Measurements from ENCODE around the gene MYDGF.
A peak's percentile ranks its signal among the peaks of the same experiment; 100 is the strongest.
"Not testable (repeated sequence)": the region's sequence is repeated elsewhere in the genome, so short reads cannot be mapped to it uniquely, and the experiment has no call there.

Gene MYDGF

DNA sequence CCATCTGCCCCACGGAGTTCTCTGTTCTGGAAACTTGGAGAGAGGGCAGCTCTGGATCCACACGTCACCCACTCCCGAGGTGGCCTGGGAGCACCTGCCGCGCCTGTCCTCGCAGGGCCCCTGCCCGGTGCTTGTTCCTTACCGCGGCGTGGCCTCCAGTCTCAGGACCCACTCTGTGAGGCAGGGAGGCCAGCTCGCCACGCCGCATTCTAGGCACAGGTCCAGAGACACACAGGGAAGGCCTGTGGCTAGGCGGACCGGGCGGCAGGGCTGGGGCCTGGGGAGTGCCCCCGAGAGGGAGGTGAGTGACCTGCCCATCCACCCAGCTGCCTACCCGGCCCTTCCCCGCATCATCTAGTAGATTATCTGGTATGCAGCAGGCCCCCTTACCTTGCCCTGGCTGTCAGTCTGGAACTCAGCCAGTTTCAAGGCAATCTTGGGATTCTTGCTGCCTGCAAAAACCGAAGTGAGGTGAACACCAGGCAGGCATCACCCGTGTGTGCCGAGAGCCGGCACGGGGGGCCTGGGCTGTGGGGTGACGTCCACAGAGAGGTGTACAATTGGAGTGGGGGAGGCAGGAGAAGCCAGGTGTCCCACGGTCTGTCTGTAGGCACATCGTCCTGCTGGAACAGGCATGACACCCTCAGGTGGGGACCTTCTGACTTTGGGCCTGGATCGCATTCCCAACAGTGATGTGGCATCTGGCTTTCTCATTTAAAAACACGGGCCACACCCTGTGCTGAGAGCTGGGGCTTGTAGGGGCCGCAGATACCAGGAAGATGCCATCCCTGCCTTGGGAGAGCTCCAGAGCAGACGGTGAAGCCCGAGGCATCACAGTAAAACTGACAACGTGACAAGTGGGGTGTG is 29.9 kb upstream of the MYDGF start:
- no peak for DNase-seq (ENCODE audit: low spot score)

DNA sequence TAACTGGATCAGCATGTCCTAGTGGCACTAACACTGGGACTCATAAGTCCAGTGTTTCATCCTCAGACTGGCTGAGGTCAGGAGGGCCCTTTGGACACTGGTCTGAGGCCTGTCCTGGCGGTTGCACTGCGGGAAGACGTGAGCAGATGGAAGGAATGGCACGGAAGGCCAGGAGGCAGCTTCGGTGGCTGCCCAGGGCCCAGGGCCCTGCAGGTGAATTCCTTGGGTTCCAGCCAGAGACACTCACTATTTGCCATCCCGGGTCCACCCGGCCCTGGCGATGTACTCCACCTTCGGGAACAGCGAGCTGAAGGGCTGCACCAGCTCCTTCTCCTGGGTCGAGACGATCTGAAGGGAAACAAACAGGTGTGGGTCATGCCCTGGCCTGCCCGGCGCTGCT is 27.2 kb upstream of the MYDGF start:
- DNase-seq (ENCODE audit: low spot score), result no peak

DNA sequence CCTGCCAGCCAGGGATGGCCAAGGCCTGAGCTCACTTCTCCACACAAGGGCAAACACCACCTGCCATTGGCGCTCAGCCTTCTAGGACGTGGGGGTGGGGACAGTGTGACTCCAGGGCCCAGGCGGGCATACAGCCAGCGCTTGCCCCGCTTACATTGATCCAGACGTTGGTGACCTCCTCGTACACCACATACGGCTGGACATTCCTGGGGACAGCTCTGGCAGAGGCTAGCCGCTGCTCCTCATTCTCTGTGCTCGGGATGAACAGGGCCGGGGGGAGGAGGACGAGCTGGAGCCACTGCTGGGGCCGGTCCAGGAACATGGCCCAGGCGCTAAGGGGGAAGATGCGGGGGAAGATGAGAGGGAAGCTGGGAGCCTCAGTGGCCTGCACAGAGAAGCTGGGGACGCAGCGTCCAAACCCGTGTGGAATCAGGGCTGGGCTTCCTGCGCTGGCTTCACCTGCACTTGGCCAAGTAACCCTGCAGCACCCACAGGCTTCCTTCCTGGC is 25.1 kb upstream of the MYDGF start:
- no peak for DNase-seq (ENCODE audit: low spot score)

DNA sequence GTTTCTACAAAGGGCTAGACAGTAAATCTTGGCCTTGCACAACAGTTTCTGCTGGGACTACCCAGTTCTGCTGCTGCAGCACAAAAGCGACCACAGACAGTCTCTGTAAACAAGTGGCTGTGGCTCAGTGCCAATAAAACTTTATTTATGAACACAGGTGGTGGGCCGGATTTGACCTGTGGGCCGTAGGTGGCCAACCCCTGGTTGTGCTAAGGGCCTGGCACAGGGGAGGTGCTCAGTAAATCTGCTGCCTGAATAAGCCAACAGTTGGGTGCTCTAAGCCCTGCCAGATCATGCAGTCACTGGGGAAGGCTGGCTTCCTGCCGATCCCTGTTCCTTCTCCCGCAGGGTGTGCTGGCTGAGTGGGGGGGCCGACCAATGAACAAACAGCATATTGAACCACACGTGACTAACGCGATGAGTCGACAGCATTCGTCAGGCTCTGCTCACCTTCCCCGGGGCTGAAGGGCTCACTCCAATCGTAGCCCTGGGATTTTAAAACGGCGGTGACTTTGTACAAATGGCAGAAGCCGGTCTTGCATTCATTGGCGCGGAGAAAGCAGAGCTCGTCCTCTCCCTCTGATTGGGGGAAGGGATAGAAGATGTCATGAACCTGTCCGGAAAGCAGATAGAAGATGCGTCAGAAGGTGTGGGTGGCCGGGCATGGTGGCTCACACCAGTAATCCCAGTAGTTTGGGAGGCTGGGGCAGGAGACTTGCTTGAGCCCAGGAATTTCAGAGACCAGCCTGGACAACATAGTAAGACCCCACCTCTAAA is 24.3 kb upstream of the MYDGF start:
- DNase-seq (ENCODE audit: low spot score), result no peak

DNA sequence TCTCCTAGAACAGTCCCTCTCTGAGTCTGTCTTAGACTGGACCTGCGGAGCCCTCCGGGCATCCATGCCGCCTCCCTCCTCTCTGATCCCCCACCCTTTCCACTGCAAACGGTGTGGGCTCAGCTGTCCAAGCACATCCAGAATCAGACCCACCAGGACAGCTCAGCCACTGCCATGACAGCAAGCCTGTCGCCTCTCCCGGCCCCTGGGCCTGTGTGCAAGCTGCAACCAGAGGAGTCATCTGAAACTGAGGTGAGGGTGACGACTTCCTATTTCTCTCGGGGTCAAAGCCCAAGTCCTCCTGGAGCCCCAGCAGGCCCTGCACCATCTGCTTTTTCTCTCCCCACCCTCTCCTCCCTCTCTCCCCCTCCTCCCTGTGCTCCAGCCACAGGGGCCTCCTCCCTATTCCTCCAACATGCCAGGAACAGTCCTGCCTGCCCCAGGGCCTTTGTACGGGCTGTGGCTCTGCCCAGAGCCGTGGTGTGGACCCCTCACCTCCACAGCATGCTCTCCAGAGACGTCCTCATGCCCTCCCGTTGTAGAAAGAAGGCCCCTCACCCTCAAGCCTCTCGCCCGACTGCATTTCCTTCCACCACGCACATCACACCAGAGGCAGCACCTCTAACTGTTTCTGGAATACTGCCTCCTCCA is 23.5 kb upstream of the MYDGF start:
- no peak for DNase-seq (ENCODE audit: low spot score)

DNA sequence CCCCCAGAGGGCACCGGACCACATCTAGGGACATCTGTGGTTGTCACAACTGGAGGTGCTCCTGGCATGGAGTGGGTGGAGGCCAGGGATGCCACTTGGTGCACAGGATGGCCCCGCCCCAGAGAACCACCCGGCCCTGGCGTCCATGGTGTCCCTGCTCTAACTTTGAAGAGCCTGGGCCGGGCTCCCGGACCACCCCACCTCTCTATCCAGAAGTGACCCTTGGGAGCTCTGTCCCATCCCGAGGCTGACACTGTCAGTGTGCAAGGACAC is 22.9 kb upstream of the MYDGF start:
- DNase-seq (ENCODE audit: low spot score), result no peak

DNA sequence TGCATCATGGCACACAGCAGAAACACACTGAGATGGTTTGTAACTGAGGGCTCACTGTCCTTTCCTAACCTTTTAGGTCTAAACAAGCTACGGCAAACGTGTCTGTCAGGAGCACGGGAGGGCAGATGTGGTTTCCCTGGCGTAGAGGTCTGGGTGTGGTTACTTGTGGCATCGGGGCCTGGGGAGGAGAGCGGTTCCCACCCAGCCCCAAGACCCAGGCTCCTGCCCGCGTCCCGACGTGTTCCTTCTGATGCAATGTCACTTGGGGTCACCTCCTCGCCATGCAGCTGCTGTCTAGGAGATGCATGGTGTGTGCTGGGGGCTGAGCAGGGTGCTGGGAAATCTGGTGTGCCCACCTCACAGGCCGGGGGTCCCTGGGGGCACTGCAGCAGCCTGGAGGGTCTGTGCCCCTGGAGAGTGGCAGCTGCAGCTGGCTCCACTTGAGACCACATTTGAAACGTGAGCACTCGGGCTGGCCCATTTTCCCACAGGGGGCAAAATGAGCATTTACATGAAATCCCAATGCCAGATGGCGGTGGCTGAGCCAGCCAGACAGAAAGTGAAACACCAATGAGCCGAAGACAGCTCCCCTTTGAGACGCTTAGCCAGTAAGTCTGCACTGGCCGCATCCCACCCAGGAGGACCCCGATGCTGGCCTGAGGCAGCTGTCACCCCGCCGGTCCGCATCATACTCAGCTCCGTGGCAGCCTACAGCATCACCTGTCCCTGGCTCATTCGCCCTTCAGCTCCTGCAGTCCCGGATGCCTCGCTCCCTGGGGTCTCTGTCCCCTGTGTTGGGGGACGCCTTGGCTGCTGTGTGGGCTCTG is 22.3 kb upstream of the MYDGF start:
- no peak for DNase-seq (ENCODE audit: low spot score)

DNA sequence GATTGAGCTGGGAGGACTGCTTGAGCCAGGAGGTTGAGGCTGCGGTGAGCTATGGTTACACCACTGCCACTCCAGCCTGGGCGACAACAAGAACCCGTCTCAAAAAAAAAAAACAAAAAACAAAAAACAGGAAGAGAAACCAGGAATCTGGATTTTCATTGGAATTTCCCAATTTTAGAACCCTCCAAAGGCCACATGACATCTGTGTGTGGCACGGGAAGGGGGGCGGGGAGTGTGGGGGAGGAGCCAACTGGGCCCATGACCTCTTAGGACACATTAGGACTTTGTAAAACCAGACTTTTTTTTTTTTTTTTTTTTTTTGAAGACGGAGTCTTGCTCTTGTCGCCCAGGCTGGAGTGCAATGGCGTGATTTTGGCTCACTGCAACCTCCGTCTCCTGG is 21.2 kb upstream of the MYDGF start:
- DNase-seq (ENCODE audit: low spot score), result no peak

DNA sequence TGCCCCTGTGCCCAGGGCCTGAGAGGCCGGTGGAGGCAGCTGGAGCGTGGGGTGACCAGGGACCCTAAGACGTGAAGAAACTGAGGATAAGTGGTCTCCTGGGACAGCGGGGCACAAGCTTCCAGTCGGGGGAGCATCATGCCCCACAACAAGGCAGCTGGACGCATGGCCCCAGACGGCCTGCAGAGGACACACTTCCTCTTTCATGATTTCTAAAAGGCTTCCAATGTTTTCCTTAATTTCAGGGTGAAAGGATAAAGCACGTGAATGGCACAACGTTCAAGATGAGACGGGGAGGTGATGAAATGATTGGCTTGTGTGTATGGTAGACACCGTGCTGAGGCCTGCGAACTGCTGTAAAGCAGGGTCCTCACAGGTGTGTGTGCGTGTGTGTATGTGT is 20.2 kb upstream of the MYDGF start:
- no peak for DNase-seq (ENCODE audit: low spot score)

DNA sequence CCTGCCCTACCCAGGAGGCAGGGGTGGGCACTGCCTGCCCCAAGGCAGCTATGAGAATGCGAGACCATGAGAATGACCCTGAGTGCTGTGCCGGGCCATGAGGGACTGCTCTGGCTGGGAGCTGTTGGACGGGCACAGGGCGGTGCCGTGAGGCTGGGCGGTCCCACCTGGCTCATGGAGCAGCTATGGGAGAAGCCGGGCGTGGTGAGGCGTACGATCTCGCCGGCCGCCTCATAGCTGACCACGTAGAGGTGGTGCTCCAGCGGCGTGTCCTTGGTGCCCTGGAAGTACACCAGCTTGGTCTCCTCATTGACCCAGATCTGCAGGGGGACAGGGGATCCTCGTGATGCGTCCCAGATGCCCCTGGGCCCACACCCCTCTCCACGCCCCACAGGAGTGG is 19.3 kb upstream of the MYDGF start:
- no peak for DNase-seq (ENCODE audit: low spot score)

DNA sequence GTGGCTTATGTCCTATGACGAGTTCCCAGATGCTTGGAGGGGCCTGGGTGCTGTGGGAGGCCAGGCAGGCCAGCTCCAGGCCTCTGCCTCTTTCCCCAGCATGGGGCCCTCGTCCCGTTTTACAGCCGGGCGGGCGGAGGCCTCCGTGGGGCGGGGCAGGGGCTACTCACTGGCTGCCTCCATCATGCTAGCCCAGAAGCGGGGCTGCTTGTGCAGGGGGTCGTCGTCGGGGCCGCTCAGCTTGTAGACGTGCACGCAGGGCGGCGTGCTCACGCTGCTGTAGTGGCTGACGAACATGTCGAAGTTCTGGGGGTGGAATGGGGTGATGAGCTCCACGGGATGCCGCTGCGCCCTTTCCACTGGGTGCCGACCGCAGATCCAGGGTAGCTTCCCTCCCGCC is 18.4 kb upstream of the MYDGF start:
- DNase-seq (ENCODE audit: low spot score), result no peak

DNA sequence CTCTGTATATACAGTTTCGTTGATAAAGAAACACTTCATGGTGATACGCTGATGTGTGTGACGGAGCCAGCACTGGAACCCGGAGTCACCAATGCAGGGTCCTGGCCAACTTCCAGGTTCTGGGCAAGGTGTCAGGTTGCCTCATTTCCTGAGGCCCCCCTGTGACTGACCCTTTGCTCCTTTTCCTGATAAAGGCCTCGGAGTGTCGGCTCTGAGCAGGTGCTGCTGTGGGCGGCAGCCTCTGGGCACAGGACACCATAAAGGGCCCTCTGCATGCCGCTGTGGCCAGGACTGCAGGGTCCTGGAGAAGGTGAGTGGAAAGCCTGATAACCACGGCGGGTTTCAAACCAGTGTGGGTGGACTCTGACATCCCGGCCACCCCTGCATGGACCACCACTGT is 17.3 kb upstream of the MYDGF start:
- DNase-seq (ENCODE audit: low spot score), result no peak

DNA sequence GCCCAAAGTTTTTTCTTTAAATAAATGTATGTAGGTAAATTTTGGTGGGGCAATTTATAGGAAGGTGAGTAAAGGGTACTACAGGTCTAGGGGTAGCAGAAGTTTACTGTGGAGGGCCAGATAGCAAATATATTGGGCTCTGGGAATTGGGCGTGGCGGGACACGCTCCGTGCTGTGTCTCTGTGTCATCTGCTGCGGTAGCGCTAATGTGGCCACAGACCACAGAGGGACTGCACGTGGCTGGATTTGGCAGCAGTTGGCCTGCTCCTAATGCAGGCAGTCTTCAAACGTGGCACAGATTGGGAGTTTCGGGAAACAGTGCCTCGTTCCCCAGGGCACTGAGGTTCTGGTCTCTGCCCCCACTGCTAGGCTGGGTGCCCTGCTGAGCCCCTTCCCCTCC is 16.6 kb upstream of the MYDGF start:
- no peak for DNase-seq (ENCODE audit: low spot score)

DNA sequence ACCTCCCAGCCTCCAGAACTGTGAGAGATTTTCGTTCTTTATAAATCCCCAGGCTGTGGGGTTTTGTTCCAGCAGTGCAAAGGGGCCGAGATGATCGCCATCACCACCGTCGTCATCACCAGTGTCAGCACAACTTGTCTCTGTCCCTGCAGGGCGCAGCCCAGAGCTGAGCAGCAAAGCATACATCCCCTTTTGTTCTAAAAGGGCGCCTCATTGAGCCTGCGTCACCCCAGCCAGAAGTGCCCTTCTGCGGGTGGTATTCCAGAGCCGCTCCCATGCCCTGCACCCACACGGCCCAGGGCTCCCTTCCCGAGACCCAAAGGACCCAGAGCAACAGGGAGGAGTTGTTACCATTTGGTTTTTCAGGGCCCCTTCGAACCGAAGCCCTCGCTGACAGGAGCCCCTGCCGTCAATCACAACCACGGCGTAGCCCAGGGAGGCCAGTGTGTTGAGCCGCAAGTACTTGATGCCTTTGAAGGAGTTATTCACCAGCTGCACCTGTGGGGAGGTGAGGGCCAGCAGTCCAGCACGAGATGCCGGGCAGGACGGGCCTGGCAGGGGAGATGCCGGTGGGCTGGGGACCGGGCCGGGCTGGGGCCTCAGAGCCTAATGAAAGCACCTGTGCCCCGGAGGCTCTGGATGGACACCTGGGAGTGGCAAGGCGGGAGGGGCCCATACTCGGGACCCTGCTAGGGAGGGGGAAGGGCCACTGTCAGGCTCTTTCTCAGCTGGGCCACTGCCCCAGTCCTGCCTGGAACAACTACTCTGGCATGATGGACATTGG is 14.4 kb upstream of the MYDGF start:
- DNase-seq (ENCODE audit: low spot score), result no peak

DNA sequence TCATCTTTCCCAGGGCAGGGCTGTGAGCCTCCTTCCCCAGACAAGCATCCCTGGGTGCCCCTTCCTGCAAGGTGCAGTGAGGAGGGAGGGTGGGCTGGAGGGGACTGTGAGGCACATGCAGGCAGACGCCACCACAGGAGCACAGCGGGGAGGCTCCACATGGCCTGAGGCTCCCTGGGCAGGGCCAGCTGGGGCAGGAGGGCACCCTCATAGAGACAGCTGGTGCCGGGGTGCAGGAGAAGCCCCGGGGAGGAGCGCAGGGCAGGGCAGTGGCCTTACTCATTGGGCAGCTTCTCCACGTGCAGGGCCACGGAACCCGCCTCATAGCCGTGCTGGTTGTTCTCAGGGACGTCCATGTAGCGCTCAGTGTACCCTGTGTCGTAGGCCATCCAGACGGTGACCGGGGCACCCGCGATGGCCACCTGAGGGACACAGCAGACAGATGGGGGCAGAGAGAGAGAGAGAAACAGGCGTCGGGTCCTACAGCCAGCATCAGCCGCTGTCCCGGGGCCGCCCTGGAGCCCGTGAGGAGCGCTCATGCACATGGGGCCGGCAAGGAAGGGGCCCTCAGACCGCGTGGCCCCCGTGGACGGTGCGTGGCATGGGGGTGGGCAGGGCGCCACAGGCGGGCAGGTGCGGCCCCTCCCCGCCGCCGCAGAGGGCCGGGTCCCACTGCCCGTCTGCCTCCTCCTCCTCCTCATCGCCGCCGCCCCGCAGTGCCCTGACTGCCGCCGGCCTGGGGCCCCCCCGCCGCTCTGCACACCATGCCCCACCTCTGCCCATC is 12.5 kb upstream of the MYDGF start:
- DNase-seq (ENCODE audit: low spot score), result no peak

DNA sequence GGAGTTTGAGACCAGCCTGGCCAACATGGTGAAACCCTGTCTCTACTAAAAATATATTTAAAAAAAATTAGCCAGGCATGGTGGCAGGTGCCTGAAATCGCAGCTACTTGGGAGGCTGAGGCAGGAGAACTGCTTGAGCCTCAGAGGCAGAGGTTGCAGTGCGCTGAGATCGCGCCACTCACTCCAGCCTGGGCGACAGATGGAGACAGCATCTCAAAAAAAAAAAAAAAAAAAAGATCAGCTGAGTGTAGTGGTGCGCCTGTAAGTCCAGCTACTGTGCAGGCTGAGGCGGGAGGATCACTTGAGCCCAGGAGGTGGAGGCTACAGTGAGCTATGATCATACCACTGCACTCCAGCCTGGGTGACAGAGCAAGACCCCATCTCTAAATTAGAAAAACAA is 9.9 kb upstream of the MYDGF start:
- not testable (repeated sequence) for DNase-seq (ENCODE audit: low spot score)

DNA sequence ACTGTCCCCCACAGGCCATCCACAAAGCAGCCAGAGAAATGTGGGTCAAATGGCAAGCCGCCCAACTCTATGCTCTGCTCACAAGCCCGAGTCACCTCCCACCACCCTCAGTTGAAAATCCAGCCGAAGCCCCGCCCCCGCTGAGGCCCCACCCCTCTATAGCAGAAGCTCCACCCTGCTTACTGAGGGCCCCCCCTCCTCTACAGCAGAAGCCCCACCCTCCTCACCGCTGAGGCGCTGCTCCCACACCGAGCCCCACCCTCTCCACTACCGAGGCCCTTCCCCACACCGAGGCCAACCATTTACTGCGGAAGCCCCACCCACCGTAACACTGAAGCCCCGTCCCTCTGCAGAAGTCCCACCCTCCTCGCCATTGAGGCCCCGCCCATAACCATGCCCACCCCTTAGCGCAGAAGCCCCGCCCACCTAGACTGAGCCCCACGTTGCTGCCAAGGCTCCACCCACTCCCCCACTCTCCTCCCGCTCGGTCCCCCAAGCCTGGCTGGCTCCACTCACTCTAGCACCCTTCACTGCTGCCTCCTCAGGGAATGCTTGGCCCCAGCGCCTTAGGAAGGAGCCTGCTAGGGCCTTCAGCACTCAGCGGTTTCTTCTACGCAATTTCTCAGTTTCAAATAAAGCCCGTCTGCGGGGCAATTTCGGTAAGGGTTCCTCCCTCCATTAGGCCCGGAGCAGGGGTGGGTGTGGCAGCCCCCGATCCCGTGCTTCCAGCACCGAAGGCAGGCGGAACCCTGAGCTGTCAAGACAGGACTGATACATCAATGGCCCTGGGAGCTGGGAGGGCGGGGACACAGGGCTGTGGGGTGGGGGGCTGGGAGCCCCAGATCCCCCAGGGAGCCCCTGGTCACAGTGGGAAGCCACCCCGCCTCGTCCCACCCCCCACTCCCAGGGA is 9.0 kb upstream of the MYDGF start:
- DNase-seq (ENCODE audit: low spot score), result no peak

DNA sequence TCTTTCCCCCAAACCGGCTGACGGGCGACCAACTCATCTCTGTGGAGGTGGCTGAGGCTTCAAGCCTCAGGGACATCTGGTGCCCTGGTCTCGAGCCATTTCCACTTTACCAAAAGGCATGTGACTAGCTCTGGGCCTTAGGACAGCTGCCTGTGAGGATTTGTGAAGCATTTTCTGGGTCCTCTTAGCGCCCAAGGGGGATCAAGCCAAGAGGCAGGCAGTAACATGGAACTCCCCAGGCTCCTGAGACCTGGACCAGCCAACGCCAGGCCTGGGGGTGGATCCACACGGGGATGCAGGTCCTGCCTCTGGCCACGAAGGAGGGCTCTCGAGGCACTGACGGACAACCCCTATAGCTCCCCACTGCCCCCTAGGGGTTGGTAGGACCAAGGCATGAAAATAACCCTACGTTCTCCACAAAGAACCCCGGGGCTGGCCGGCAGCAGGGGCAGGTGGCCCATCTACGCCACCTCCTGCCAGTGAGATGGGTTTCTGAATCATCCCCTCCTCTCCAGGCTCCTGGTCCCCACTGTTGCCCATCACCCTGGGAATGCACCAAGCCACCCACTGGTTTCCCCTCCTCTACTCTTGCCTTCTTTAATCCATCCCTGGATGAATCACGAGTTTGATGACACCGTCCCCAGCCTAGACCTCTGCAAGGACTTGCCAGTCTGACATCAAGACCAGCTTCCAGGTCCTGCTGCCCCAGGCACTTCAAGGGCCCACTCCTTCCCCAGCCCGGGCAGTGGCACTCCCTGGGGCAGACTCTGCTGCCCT is 7.0 kb upstream of the MYDGF start:
- peak; percentile 35 for DNase-seq (ENCODE audit: low spot score)

DNA sequence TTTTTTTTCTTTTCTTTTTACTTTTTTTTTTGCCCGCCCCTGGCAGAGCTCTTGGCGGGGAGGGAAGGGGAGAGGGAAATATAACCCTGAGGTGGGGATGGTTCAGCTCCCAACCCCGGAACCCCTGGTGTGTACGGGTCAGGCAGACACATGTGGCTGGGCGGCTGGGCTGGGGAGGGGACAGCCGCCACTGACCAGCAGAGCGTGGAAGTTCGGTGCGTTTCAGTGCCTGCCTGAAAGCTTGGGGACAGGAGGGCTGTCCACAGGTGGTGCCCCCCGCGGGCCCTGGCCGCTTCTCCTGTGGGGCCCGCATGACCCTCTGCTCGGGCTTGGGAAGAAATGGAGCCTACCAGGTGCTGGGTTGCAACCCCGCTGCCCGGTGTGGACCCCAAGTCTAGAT is 5.2 kb upstream of the MYDGF start:
- DNase-seq (ENCODE audit: low spot score), result no peak
